Tibial nerve (tissue), 4 donors: ENCODE data around the gene SALL4.
"Not testable (repeated sequence)": the region's sequence is repeated elsewhere in the genome, so short reads cannot be mapped to it uniquely, and the experiment has no call there.

Experiments
- CTCF ChIP-seq, 5 experiments: fragments of 200-600 bp in 3 of 5; fragments of 450-650 bp in 2 of 5; sonication (generic) in 3 of 5; IDR thresholded peaks; one replicate each; pipeline ENCODE4 v1.5.1; 2016 to 2019; ENCODE audit warnings: antibody characterized with exemption in 5 of 5, mild to moderate bottlenecking in 3 of 5, moderate library complexity in 2 of 5
- EP300 ChIP-seq, 2 donors: sonication (generic); formaldehyde crosslinking; IDR thresholded peaks; one replicate each; pipeline ENCODE4 v1.6.1; 2017; ENCODE audit warnings: antibody characterized with exemption in 2 of 2, mild to moderate bottlenecking in 1 of 2
- POLR2A ChIP-seq, 2 donors: fragments of 450-650 bp; IDR thresholded peaks; one replicate each; pipeline ENCODE4 v1.6.1; 2017; ENCODE audit warnings: antibody characterized with exemption in 2 of 2, mild to moderate bottlenecking in 2 of 2, moderate library complexity in 2 of 2

GRCh38 chr20:51753220-51753619, 49.1 kb downstream of the SALL4 start:
- not testable (repeated sequence) for TF ChIP-seq EP300, CTCF, POLR2A (IDR thresholded peaks at IDR 0.05)
